HepG2 (cell line): ENCODE results near the gene PIAS1. TPM values are rescaled to one million over a fixed set of nuclear protein-coding genes. Genes with fewer than 3 reads are reported as not detected.

Source experiments
- BATF2 ChIP-seq: sonication (generic); formaldehyde crosslinking; IDR thresholded peaks from 2 replicates; pipeline ENCODE4 v1.8.0; 2022; ENCODE audit warnings: mild to moderate bottlenecking, missing genetic modification reagents, moderate library complexity
- ISL2 ChIP-seq: sonication (generic); formaldehyde crosslinking; IDR thresholded peaks from 2 replicates; pipeline ENCODE4 v1.5.0; 2020; ENCODE audit warnings: missing genetic modification reagents
- NRL ChIP-seq: sonication (generic); formaldehyde crosslinking; IDR thresholded peaks from 2 replicates; pipeline ENCODE4 v1.5.0; 2020; ENCODE audit warnings: missing genetic modification reagents, mild to moderate bottlenecking, moderate library complexity, borderline replicate concordance
- ZFP36L1 ChIP-seq: sonication (generic); formaldehyde crosslinking; IDR thresholded peaks from 2 replicates; pipeline ENCODE4 v1.8.0; 2022; ENCODE audit warnings: mild to moderate bottlenecking, missing genetic modification reagents, moderate library complexity
- ZNF609 ChIP-seq: sonication (generic); formaldehyde crosslinking; IDR thresholded peaks from 2 replicates; pipeline ENCODE4 v1.4.0; 2020; ENCODE audit warnings: mild to moderate bottlenecking, missing genetic modification reagents, borderline replicate concordance
- ZNF687 ChIP-seq: sonication (generic); formaldehyde crosslinking; IDR thresholded peaks from 2 replicates; pipeline ENCODE4 v1.5.1; 2020; ENCODE audit warnings: mild to moderate bottlenecking, missing genetic modification reagents, moderate library complexity
- ZNF788 ChIP-seq: sonication (generic); formaldehyde crosslinking; IDR thresholded peaks from 2 replicates; pipeline ENCODE4 v1.5.0; 2020; ENCODE audit warnings: mild to moderate bottlenecking, missing genetic modification reagents, borderline replicate concordance
- polyA plus RNA-seq, 8 experiments: library from polyadenylated mRNA; depleted of rRNA in 3 of 8; stranded (reverse) in 7 of 8; unstranded in 1 of 8; fragments of >200 nt; fragmentation: Illumina TruSeq in 4 of 8; extraction: Trizol in 4 of 8; gene quantifications; 2 replicates each; pipeline versions ENCODE4 v1.2.1 to v1.2.3, GENCODE V29; 2011 to 2016; ENCODE audit warnings: low read depth in 4 of 8, missing spikeins in 1 of 8, mixed read lengths in 1 of 8; ENCODE audit not compliant: insufficient read depth in 1 of 8
- total RNA-seq, 5 experiments: library from RNA; depleted of rRNA; stranded (reverse); fragments of >200 nt; fragmentation: Illumina TruSeq; extraction: Trizol; gene quantifications; 2 replicates each; pipeline ENCODE4 v1.2.3, GENCODE V29; 2016; ENCODE audit warnings: low read depth in 1 of 5
- TF ChIP-seq, protein P1 (sequence below): sonication (generic); formaldehyde crosslinking; IDR thresholded peaks from 2 replicates; pipeline ENCODE4 v1.4.0; 2020; ENCODE audit warnings: mild to moderate bottlenecking, missing genetic modification reagents
- TF ChIP-seq, protein P2 (sequence below): sonication (generic); formaldehyde crosslinking; IDR thresholded peaks from 2 replicates; pipeline ENCODE4 v1.4.0; 2020; ENCODE audit warnings: missing genetic modification reagents, borderline replicate concordance

Gene PIAS1
- total and polyA plus RNA-seq, 2 of the 13 experiments (the other 11 are each of a cell fraction or from before 2014, with no cell fraction given): 20.7 to 33.7 TPM

DNA sequence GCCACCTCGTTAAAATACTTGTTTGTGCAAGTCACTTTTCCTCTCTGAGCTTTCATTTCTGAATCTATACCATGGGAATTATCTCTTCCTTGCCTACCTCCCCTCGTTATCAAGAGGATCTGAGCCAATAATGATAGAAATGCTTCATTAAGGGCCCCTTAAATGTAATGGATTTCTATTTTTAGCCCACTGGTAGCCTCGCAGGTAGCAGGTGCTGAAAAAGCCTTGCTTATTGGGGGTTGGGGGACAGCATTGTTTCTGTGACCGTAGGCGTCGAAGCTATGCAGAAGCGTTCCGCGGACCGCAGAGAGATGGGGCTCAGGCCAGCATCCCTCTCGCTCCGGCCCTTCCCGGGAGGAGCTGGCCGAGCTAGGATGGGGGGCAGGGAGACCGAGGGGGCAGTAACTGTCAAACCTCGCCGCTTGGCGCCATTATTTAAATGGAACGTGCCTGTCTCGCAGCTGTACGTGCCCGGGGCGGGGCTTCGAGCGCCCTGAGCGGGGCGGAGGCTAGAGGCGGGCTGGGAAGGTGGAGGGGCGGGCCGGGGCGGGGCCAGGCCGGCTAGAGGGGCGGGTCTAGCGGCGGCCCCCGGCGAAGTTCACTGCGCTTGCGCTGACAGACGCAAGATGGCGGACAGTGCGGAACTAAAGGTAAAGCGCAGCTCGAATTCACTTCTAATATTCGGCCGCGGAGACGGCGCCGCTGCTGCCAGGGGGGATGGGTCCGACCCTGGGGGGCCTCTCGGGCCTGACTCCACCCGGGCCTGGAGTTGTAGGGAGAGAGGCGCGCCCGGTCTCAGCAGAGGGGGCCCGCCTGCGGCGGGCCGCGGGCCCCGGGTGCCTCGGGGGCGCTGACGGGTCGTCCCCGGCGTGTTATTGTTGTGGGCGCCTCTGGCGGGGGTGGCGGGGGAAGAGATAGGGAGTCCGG lies at the start of gene PIAS1 (continued):
- TF ChIP-seq ZNF609 (CRISPR knock-in tag) (peak; percentile 57; the same call in 1 of the 2 replicates), ISL2 (CRISPR knock-in tag) (peak; percentile 60; the same call in 1 of the 2 replicates), ZFP36L1 (CRISPR knock-in tag) (peak; percentile 61; the same call in 1 of the 2 replicates), ZNF687 (peak; percentile 89), BATF2 (CRISPR knock-in tag) (0 out of 2 replicates have a peak, but pooled peaks have one; percentile 44), ZNF788 (CRISPR knock-in tag) (peak; percentile 75; the same call in 1 of the 2 replicates), NRL (peak; percentile 48; the same call in 1 of the 2 replicates)
- TF ChIP-seq, protein P1, sequence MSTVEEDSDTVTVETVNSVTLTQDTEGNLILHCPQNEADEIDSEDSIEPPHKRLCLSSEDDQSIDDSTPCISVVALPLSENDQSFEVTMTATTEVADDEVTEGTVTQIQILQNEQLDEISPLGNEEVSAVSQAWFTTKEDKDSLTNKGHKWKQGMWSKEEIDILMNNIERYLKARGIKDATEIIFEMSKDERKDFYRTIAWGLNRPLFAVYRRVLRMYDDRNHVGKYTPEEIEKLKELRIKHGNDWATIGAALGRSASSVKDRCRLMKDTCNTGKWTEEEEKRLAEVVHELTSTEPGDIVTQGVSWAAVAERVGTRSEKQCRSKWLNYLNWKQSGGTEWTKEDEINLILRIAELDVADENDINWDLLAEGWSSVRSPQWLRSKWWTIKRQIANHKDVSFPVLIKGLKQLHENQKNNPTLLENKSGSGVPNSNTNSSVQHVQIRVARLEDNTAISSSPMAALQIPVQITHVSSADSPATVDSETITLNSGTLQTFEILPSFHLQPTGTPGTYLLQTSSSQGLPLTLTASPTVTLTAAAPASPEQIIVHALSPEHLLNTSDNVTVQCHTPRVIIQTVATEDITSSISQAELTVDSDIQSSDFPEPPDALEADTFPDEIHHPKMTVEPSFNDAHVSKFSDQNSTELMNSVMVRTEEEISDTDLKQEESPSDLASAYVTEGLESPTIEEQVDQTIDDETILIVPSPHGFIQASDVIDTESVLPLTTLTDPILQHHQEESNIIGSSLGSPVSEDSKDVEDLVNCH (CRISPR knock-in tag): no peak
- TF ChIP-seq, protein P2, sequence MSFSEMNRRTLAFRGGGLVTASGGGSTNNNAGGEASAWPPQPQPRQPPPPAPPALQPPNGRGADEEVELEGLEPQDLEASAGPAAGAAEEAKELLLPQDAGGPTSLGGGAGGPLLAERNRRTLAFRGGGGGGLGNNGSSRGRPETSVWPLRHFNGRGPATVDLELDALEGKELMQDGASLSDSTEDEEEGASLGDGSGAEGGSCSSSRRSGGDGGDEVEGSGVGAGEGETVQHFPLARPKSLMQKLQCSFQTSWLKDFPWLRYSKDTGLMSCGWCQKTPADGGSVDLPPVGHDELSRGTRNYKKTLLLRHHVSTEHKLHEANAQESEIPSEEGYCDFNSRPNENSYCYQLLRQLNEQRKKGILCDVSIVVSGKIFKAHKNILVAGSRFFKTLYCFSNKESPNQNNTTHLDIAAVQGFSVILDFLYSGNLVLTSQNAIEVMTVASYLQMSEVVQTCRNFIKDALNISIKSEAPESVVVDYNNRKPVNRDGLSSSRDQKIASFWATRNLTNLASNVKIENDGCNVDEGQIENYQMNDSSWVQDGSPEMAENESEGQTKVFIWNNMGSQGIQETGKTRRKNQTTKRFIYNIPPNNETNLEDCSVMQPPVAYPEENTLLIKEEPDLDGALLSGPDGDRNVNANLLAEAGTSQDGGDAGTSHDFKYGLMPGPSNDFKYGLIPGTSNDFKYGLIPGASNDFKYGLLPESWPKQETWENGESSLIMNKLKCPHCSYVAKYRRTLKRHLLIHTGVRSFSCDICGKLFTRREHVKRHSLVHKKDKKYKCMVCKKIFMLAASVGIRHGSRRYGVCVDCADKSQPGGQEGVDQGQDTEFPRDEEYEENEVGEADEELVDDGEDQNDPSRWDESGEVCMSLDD (CRISPR knock-in tag): 0 out of 2 replicates have a peak, but pooled peaks have one; percentile 12
